ENCODE results near the gene PLOD1. TPM values are rescaled to one million over a fixed set of nuclear protein-coding genes. Genes with fewer than 3 reads are reported as not detected.

PLOD1 gene
- total RNA-seq, 1 donor from 2014 or later: 64.4 TPM

DNA sequence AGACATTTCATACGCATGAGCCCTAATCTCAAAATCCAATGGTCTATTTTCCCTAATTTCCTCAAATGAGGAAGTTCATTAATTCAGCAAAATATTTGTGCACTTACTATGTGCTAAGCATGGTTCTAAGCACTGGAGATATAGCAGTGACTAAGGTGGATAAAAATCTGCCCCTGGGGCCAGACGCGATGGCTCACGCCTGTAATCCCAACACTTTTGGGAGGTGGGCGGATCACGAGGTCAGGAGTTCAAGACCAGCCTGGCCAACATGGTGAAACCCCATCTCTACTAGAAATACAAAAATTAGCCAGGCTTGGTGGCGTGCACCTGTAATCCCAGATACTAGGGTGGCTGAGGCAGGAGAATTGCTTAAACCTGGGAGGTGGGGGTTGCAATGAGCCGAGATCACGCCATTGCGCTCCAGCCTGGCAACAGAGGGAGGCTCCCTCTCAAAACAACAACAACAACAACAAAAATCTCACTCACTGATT is 80.5 kb downstream of the PLOD1 start:
- intact Hi-C loops (cut with micrococcal nuclease): no loop called here
- no peak for DNase-seq
- ATAC-seq: no peak

DNA sequence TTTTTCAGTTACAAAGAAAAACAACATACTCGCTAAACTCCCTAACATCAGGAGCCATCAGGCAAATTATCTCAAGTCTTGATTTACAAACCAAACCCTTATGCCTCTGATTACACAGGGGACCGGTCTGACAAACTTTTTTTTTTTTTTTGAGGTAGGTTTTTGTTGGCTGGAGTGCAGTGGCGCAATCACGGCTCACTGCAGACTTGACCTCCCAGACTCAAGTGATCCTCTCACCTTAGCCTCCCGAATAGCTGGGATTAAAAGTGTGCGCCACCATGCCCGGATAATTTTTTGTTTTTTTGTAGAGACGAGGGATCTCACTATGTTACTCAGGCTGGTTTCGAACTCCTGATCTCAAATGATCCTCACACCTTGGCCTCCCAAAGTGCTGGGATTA is 81.0 kb downstream of the PLOD1 start:
- intact Hi-C loops (cut with micrococcal nuclease): no loop called here
- no peak for DNase-seq
- no peak for ATAC-seq

DNA sequence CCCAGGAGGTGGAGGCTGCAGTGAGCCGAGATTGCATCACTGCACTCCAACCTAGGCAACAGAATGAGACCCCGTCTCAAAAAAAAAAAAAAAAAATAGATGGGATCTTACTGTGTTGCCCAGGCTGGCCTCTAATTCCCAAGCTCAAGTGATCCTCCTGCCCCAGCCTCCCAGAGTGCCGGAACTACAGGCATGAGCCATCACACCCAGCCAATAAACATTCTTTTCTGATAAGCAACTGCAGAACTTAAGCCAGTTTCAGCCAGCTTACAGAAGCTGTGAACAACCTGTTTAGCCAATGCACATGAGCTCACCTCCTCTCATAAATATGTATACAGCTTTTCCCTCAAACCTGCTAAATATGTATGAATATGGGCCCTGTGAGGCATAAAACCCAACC is 81.7 kb downstream of the PLOD1 start:
- no peak for DNase-seq
- ATAC-seq: no peak
- intact Hi-C loops (cut with micrococcal nuclease): no loop called here

DNA sequence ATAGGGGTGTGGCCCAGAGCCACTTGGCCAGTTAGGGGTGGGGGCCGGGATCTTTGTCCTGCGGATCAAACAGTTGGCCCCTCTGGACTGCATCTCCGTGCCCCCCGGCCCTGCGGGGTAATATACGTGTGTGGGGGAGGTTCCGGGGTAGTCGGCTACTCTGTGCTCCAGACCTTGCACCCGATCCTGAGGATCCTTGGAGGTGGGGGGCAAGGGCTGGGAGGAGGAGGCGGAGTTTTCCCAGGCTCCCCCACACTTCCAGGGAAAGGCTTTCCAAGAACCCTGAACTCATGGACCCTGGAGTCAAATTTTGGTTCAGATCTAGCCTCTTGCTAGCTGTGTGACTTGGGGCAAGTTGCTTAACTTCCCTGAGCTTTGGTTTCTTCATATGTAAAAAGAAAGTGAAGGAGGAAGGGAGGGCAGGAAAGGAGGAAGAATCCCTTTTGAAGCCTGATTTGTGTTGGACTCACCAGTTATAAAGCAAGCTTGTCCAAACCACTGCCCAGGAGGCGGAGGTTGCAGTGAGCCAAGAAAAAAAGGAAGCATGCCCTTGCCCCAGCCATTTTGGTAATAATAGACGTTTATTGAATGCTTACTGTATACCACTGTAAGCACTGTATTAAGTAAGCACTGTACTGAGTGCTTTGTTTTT is 85.5 kb downstream of the PLOD1 start:
- no peak for DNase-seq
- intact Hi-C loops (cut with micrococcal nuclease): no loop called here
- ATAC-seq: peak; percentile 3

DNA sequence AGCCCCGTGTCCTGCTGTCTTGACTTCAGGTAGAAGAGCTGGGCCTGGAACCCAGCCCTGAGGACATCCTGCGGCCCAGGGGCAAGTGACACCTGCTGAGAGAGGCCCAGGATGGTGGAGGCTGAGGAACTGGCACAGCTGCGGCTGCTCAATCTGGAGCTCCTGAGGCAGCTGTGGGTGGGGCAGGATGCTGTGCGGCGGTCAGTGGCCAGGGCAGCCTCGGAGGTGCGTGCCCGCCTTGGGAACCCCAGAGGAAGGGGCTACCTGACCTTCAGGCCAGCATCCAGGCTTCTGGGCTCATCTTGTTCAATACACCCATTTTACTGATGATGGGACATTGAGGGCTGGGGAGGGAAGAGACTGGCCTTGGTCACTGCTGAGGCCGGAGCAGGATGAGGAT is 87.1 kb downstream of the PLOD1 start:
- DNase-seq: no peak
- intact Hi-C loops (cut with micrococcal nuclease): no loop called here
- no peak for ATAC-seq

DNA sequence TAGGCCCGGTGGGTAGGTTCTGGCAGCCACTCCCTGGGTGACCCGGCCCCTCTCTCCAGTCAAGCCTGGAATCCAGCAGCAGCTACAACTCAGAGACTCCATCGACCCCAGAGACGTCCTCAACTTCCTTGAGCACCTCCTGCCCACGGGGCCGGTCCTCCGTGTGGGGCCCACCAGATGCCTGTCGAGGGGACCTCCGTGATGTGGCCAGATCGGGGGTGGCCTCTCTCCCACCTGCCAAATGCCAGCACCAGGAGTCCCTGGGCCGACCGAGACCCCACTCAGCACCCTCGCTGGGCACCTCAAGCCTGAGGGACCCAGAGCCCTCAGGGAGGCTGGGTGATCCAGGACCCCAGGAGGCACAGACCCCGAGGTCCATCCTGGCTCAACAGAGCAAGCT is 87.5 kb downstream of the PLOD1 start:
- intact Hi-C loops (cut with micrococcal nuclease): no loop called here
- no peak for ATAC-seq
- DNase-seq: no peak

Other genes starting within 250 kb of the PLOD1 start
- gene DRAXIN, start 243.0 kb upstream of the PLOD1 start, total RNA-seq: 0.05 TPM
- gene AGTRAP, start 198.6 kb upstream of the PLOD1 start, total RNA-seq: 13.4 TPM
- gene C1orf167, start 172.5 kb upstream of the PLOD1 start, total RNA-seq: 2.1 TPM
- 37.9 TPM for gene MTHFR, start 128.8 kb upstream of the PLOD1 start, total RNA-seq
- 15.4 TPM for gene CLCN6, start 128.5 kb upstream of the PLOD1 start, total RNA-seq
- 5.5 TPM for gene NPPA, start 86.9 kb upstream of the PLOD1 start, total RNA-seq
- gene NPPB, start 75.8 kb upstream of the PLOD1 start, total RNA-seq: not detected
- gene KIAA2013, start 8.3 kb upstream of the PLOD1 start, total RNA-seq: 35.8 TPM
- gene MFN2, start 45.7 kb downstream of the PLOD1 start, total RNA-seq: 688 TPM
- 11.5 TPM for gene MIIP, start 84.8 kb downstream of the PLOD1 start, total RNA-seq
- gene TNFRSF8, start 128.6 kb downstream of the PLOD1 start, total RNA-seq: 1.2 TPM
- 13.0 TPM for gene TNFRSF1B, start 232.3 kb downstream of the PLOD1 start, total RNA-seq

Measured in left ventricle myocardium superior (tissue), 1 donor.